Measurements from ENCODE around the gene SLC25A34.

Gene SLC25A34

DNA sequence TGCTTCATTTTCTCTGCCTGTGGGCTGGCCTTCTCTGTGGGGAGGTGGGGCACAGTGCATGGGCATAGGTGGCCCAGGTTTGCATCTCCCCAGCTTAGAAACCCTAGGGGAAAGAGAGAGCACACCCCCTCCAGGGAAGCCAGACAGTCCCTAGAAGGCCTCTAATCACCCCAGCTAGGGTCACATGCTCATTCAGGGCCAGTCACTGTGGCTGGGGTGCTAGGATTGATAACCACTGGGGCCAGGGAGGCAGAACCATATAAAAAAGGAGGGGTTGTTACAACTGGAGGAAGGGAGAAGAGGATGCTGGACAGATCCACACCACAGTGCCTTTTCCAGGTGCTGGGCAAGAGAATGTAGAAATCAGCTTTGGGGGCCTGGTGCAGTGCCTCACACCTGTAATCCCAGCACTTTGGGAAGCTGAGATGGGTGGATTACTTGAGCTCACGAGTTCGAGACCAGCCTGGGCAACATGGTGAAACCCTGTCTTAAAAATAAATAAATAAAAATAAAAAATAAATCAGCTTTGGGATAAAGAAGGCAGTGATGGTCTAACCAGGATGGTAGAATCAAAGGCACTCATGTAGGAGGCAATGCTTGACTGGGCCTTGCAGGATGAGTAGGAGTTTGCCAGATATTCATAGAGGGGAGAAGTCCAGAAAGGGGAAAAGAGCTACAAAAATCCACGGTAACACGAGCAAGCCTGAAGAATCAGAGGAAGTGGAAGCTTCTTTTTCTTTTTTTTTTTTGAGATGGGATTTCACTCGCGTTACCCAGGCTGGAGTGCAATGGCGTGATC, 42.0 kb downstream of the SLC25A34 start:
- no peak for DNase-seq

GRCh38 chr1:15785683-15786082, 49.6 kb downstream of the SLC25A34 start:
- DNase-seq: no peak

- DNase-seq: no peak
These were observed 50.5 kb downstream of the SLC25A34 start for GRCh38 chr1:15786581-15786980.

- DNase-seq: no peak
These were observed 52.7 kb downstream of the SLC25A34 start for GRCh38 chr1:15788624-15789301.

Measured in NCI-H2107 (cell line).